HuH-7.5 (cell line): ENCODE results near the gene DCTN2.

Source experiments
- DNase-seq: peaks from one replicate; pipeline ENCODE4 v3.0.0; 2011; ENCODE audit warnings: low spot score

The DCTN2 gene

DNA sequence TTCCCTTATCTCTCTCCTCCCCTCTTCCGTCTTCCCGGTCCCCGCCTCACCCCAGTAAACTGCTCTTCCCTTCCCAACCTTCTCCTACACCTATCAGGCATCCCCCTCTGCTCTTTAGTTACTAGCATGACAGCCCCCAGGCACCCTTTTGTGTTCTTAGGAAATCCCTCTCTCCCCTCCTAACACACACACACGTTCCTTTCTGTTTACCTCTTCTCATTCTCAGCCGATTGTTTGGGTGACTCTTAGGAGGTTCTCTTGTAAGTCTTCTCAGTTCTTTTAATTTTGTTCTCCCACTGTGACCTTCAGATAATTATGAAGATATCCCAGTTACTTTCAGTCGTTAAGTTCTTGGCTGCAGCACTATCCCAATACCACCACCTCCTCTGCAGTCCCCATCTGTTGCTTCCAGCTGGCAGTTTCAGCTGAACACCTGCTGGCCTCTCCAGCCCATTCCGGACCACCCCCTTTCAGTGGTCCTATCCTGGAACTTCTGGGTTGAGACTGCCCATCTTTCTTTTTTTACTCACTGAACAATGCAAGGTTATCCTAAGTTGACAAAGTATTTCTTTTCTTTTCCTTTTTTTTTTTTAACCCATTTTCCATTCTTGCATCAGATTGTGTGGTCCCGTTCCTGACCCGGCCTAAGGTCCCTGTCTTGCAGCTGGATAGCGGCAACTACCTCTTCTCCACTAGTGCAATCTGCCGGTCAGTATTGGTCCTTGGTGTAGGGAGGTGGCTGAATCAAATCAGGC, 58.4 kb downstream of the DCTN2 start:
- DNase-seq: no peak

DNA sequence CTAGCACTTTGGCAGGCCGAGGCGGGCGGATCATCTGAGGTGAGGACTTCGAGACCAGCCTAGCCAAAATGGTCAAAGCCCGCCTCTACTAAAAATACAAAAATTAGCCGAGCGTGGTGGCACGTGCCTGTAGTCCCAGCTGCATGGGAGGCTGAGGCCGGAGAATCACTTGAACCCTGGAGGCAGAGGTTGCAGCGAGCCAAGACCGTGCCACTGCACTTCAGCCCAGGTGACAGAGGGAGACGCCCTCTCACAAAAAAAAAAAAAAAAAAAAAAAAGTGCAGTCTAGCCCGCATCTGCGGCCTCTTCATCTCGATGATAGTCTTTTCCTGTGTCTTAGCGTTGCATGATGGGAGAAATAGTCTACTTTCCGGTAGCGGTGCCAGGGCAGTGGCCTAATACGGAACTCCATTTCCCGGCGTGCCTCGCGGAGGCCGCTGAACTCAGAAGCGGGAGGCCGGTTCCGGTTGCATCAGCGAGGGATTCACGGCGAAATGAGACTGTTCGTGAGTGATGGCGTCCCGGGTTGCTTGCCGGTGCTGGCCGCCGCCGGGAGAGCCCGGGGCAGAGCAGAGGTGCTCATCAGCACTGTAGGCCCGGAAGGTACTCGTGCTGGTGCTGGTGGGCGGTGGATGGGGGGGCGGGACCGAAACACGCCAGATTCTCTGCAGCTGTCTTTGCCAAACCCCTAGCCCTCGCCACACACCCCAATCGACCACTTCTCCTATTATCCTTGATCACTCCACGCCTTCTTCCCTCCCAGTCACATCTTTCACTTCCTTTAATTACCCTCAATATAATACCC, 59.2 kb downstream of the DCTN2 start, which contains the start of gene MARS1:
Gene MARS1, plus strand, starts transcription at position 472 of the 805 bp plus-strand sequence. Its CDS starts 23 bp downstream, at position 495.
- peak; percentile 91 for DNase-seq

DNA sequence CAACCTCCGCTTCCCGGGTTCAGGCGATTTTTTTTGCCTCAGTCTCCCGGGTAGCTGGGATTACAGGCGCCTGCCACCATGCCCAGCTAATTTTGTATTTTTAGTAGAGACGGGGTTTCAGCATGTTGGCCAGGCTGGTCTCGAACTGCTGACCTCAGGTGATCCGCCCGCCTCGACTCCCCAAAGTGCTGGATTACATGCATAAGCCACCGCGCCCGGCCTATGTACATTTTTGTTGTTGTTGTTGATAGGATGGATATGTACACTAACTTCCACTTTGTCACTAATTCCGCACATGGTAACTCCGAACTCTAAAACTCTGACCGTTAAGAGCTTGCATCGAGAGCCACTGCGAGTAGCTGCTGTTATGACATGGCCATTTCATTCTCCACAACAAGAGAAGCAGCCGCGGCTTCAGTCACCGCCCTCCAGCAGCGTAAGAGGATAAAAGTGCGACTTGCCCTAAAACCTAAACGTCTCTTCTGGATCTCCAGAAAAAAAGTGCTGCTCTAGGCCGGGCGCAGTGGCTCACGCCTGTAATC, 59.9 kb downstream of the DCTN2 start:
- DNase-seq: no peak

DNA sequence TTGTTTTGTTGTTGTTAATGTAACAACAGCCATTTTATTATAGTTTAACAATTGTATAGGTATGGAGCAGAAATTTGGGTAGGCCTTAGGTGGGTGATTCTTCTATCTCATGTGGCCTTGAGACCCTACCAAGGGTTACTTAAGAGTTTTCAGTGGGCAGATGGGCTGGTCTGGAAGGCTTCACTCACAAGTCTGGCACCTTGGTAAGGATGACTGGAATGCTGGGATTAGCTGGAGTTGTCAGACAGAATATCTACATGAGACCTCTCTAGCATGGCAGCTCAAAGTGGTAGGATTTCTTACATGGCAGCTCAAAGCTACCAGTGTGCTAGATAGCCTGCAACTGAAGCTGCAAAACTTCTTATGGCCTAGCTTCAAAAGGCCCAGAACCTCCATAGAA, 61.3 kb downstream of the DCTN2 start:
- no peak for DNase-seq

DNA sequence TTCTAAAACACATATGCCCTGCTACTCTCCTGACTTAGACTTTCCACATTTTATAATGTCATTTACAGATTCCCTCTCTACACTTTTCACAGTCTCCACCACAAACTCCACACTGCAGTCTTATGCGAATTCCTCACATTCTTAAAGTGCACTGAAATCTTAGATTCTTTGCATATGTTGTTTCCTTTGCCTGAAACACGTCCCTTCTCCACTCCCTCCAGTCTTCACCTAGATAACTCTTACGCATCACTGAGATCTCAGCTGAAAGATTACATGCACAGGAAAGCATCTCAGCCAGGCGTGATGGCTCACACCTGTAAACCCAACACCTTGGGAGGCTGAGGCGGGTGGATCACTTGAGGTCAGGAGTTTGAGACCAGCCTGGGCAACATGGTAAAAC, 63.5 kb downstream of the DCTN2 start:
- DNase-seq: no peak

DNA sequence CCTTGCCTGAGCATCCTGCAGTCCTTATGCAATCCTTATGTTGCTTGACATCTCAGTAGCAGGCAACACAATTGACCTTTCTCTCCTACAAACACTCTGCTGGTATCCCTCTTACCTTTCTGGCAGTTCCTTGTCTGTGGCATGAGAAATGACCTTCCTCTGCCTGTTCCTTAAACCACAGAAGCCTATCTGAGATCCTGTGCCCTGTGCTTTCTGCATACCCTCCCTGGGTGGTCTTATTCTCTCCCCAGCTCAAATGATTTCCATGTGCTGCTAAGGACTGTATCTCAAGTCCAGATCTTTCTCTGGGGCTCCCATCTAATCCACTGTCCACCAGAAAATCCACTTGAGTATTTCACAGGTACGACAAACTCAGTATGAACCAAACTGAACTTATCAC, 65.3 kb downstream of the DCTN2 start:
- DNase-seq: no peak
